Vagina (tissue), 2 donors: ENCODE data around the gene LIMS1.

Experiments used
- POLR2A ChIP-seq, 2 donors: fragments of 450-650 bp; IDR thresholded peaks; one replicate each; pipeline ENCODE4 v1.6.1; 2017; ENCODE audit warnings: antibody characterized with exemption in 2 of 2, mild to moderate bottlenecking in 2 of 2, moderate library complexity in 2 of 2
- TF ChIP-seq, protein P1 (sequence below), 3 experiments: fragments of 450-650 bp in 2 of 3; fragments of 200-600 bp in 1 of 3; sonication (generic) in 1 of 3; IDR thresholded peaks; one replicate each; pipeline ENCODE4 v1.5.1; 2017 to 2019; ENCODE audit warnings: antibody characterized with exemption in 3 of 3, mild to moderate bottlenecking in 2 of 3, moderate library complexity in 2 of 3

DNA sequence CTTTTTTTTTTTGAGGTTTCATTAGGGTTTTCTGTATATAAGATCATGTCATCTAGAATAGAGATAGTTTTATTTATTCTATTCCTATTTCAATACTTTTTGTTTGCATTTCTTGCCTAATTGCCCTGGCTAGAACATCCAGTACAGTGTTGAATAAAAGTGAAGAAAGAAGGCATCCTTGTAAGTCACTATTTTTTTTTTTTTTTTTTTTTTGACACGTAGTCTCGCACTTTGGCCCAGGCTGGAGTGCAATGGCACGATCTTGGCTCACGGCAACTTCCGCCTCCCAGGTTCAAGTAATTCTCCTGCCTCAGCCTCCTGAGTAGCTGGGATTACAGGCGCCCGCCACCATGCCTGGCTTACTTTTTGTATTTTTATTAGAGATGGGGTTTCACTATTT lies 157.2 kb downstream of the LIMS1 start:
- TF ChIP-seq, protein P1, sequence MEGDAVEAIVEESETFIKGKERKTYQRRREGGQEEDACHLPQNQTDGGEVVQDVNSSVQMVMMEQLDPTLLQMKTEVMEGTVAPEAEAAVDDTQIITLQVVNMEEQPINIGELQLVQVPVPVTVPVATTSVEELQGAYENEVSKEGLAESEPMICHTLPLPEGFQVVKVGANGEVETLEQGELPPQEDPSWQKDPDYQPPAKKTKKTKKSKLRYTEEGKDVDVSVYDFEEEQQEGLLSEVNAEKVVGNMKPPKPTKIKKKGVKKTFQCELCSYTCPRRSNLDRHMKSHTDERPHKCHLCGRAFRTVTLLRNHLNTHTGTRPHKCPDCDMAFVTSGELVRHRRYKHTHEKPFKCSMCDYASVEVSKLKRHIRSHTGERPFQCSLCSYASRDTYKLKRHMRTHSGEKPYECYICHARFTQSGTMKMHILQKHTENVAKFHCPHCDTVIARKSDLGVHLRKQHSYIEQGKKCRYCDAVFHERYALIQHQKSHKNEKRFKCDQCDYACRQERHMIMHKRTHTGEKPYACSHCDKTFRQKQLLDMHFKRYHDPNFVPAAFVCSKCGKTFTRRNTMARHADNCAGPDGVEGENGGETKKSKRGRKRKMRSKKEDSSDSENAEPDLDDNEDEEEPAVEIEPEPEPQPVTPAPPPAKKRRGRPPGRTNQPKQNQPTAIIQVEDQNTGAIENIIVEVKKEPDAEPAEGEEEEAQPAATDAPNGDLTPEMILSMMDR (IDR thresholded peaks at IDR 0.05): no peak
- no peak for TF ChIP-seq POLR2A (IDR thresholded peaks at IDR 0.05)
